ENCODE data around the gene RAPGEF4. TPM values are rescaled to one million over a fixed set of nuclear protein-coding genes. Genes with fewer than 3 reads are reported as not detected.
"Not testable (repeated sequence)": the region's sequence is repeated elsewhere in the genome, so short reads cannot be mapped to it uniquely, and the experiment has no call there.

The RAPGEF4 gene
- total RNA-seq, 2 donors from 2014 or later: 10.9 to 12.9 TPM

GRCh38 chr2:173079141-173079540, 343.5 kb downstream of the RAPGEF4 start:
- DNase-seq (no peak), ATAC-seq (no peak)
- intact Hi-C loops (cut with DNase I): loop anchor here (5.0 kb wide), 2 partner anchors 52 to 133 kb away; no protein-coding TSS in a partner anchor

DNA sequence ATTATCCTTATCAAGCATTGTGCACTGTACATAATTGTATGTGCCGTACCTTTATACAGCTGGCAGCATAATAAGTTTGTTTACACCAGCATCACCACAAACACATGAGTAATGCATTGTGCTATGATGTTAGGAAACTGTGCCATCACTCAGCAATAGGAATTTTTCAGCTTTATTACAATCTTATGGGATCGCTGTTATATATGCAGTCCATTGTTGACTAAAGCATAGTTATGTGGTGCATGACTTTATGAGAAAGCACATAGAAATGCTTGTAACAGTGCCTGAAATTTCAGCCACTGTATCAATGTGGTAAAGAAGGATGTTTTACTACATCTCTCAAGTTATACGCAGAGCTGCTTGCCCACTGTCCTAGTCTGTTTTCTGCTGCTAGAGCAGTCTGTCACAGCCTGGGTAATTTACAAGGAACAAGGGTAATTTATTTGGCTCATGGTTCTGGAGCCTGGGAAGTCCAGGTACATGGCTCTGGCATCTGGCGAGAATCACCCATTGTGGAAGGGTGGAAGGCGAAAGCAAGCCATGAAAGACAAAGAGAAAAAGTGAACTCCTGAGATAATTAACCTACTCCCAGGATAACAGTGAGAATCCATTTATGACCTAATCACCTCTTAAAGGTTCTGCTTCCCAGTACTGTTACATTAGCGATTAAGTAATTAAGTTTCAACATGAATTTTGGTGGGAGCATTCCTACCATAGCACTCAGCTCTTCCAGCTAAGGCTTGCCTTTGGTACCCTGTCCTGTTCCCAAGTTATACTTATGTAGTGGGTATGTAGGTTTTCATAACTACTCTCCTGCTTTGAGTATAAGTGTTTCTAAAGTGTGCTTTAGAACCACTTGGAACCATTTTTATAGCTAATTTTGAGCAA, 344.6 kb downstream of the RAPGEF4 start:
- ATAC-seq (no peak), DNase-seq (no peak)
- intact Hi-C loops (cut with DNase I): loop anchor here (5.0 kb wide), 2 partner anchors 53 to 132 kb away; no protein-coding TSS in a partner anchor

DNA sequence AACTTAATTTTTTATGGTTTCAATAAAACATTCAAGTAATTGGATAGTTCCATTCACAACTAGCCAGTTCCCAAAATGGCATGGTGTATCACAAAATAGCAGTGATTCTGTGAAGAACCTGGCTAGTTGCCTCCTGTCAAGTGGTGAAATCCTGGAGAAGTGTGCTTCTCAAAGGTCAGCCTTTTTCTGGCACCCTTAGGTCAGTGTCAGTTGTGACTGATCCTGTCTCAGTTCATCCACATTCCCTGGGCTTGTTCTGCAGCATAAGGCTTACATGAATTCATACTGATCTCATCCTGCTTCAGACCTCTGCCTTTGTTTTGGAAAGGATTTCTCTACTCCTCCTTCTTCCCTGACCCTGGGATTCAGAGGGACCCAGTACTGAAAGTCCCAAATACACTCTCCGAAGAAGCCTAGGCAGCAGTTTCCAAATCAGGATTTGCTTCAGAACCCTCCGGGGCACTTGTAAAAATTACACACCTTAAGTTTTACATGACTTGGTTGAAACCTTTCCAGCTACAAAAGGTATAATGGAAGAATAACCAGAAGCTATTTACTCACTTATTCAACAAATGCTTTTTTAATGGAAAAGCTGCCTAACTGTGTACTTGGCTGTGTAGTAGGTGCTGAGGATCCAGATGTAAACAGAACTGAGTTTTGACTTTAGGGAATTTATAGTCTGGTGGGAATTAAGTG, 351.0 kb downstream of the RAPGEF4 start:
- ATAC-seq (peak; percentile 39 to 47), DNase-seq (no peak)
- intact Hi-C loops (cut with DNase I): no loop called here

- intact Hi-C loops (cut with DNase I): no loop called here
- DNase-seq: no peak
- no peak for ATAC-seq
Observed at GRCh38 chr2:173087214-173087581, 351.6 kb downstream of the RAPGEF4 start.

DNA sequence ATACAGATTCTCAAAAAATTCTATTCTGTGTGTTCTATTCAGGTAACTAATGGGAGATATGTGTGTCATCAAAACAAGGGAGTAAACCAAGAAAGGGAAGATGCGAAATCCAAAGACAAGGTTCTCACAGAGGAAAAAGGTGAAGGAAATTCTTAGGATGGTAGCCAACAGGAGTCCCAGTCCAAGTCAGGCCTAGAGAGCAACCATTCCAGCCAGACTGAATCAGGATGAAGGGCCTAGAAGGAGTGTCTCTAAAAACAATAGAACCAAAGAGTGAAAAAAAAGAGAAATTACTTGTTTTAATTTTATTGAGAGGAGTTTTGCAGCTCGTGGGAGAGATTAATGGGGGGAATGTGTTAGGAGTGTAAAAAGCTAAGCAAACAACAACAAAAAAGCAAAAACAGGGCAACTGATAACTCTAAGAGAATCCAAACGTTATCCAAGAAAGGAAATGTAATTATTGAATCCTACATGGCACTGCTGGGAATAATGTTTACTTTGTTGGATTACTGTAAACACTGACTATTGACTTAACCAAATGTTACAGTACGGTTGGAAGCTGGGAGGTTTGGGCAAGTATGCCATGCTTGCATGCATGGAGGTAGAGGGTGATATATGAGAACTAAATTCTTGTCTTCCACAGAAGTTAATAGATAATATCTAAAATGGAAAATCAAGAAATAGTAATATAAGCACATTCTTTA, 352.3 kb downstream of the RAPGEF4 start:
- ATAC-seq: no peak
- no peak for DNase-seq
- intact Hi-C loops (cut with DNase I): no loop called here

DNA sequence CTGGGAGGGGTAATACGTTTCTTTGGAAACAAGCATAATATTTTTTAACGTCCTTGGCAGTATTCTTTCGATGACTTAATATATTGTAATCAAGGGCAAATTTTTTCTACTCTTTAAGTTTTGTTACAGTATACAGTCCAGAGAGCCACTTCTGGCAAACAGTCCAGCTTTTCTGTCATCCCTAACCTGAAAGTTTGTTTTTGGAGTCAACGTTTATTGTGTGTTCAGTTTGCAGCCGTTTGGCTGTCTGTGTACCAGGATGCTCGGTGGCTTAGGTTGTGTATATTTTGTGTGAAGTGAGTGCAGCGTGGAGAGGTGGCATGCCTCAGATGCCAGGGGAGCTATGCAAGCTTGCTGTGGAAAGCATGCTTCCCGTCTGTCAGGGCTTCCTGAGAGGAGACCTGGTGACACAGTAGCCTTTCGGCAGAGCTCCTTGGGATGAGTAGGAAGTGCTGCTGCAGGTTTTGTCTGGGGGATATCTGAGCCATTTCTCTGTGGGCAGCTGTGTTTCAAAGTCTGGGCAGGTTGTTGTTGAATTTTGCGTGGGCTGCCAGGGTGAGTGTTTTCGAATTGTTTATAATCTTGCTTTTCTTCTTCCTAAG, 354.7 kb downstream of the RAPGEF4 start:
- DNase-seq (peak; percentile 32), ATAC-seq (peak; percentile 65 to 76)
- intact Hi-C loops (cut with DNase I): no loop called here

DNA sequence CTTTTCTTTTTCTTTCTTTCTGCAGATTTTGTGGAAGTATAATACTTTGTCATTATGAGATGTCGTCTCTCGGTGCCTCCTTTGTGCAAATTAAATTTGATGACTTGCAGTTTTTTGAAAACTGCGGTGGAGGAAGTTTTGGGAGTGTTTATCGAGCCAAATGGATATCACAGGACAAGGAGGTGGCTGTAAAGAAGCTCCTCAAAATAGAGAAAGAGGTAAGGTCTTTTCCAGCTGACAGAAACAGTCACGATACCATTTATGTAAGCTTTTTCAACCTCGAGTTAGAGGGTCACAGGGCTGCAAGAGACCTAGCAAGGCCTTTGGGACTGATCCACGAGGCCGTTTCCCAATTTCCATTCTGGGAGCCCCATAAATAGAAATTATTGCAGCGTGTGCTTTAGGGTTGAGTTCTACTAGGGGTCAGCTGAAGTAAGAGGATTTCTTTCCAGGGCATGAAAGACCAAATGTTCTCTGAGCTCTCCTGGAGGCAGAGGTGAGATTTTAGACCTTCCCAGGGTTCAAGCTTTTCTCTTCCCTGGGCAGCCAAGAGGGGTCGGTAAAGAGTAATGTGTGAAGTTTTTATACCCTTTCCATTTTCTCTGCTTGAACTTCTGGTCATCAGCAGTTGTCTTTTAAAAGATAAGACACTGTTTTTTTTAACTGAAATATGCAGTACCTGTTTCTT, 355.5 kb downstream of the RAPGEF4 start:
- peak; percentile 40 for DNase-seq
- peak; percentile 45 to 81 for ATAC-seq

DNA sequence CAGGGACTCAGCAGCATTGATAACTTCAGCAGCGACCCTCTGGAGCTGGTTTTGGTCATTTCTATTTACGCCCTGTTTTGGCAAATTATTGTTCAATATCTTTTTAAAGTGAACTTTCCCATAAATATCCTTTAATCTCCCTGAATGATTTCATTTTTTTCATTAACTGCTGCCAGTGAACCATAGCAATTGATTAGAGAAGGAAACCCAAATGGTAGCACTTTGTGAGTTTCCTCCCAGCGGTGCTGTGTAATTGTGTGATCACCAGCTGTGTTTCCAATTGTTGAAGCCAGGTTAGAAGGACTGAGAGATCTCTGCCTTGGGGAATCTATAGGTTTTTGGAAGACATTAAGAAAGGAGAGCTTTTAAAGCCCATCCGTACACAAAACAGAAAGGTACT, 356.3 kb downstream of the RAPGEF4 start:
- ATAC-seq (no peak), DNase-seq (no peak)
- intact Hi-C loops (cut with DNase I): no loop called here

More for the DNA sequence above, 355.5 kb downstream of the RAPGEF4 start:
- intact Hi-C loops (cut with DNase I): no loop called here

DNA sequence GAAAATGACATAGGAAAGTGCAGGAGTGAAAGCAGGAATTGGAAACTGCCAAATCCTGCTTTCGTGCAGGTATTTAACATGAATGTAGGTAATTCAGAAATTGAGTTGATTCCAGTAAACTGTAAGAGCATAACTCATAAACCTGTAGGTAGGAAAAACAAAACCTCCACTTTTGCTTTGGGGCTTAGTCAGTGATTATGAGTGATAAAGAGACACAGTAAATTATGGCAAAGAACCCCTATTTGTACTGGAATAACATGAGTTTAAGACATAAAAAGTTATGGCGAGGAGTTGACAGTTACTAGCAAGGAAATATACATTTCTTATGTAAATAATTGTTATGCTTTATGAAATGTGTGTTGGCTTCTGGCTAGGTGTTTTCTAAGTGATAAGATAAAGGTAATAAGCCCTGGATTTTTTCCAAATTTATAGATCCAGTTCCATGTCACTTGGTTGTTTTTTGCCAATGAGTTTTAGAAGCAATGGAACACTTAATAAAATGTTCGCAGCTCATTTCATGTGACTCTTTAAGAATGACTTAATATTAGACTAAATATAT, 357.3 kb downstream of the RAPGEF4 start:
- ATAC-seq: no peak

GRCh38 chr2:173093617-173094016, 358.0 kb downstream of the RAPGEF4 start:
- DNase-seq; intact Hi-C loops (cut with DNase I); ATAC-seq: not testable (repeated sequence)

More for the DNA sequence above, 357.3 kb downstream of the RAPGEF4 start:
- DNase-seq: no peak
- intact Hi-C loops (cut with DNase I): no loop called here

DNA sequence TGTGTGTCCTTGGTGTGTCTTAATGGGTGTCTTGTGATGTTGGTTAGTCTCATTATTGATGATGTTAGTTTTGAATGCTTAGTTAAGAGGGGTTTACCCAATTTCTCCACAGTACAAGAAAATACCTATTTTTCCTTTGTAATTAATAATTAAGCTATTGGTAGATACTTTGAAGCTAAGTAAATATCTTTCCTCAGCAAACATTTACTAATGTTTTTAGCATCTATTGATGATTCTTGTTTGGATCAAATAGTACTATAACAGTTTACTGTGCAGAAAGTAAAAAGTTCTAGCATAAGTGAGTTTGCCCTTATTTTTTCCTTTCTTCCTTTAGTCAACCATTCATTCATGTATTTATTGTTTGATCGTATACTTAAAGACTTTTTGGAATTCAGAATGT, 359.1 kb downstream of the RAPGEF4 start:
- ATAC-seq: no peak
- intact Hi-C loops (cut with DNase I): no loop called here
- no peak for DNase-seq

GRCh38 chr2:173095356-173095755, 359.7 kb downstream of the RAPGEF4 start:
- intact Hi-C loops (cut with DNase I): no loop called here
- ATAC-seq (no peak), DNase-seq (no peak)

DNA sequence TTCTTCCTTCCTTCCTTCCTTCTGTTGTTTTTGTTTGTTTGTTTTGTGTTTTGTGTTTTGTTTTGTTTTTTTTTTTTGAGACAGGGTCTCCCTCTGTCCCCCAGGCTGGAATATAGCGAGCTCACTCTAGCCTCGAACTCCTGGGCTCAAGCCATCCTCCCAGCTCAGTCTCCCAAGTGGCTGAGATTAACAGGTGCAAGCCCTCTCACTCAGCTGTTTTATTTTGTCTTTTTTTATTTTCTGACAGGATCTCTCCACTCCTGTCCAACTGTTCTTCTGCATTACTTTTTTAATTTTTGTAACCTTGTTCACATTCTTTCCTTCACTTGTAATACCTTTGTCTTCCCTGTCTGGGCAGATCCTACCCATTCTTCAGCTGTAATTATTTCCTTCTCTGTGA, 363.6 kb downstream of the RAPGEF4 start:
- ATAC-seq (no peak), DNase-seq (no peak)
- intact Hi-C loops (cut with DNase I): no loop called here

GRCh38 chr2:173099804-173100203, 364.2 kb downstream of the RAPGEF4 start:
- no peak for DNase-seq
- no peak for ATAC-seq
- intact Hi-C loops (cut with DNase I): no loop called here

- DNase-seq: no peak
- ATAC-seq: peak; percentile 12 to 76
- intact Hi-C loops (cut with DNase I): no loop called here
Observed at GRCh38 chr2:173101687-173102086, 366.0 kb downstream of the RAPGEF4 start.

All from left cardiac atrium (tissue), 4 donors.